ENCODE data around the gene YTHDC2.

YTHDC2 gene

GRCh38 chr5:113513384-113514288 is at the start of gene YTHDC2:
Gene YTHDC2, plus strand, starts transcription at chr5:113513694. Its CDS starts 202 bp downstream, at chr5:113513896.
- peak within 1 kb of the TSS; percentile 99 for H3K27ac Mint-ChIP-seq
- H3K9me3 Mint-ChIP-seq, result no peaks in the 10 kb centered on the region
- H3K4me3 Mint-ChIP-seq, result peak within 1 kb of the TSS; percentile 97

GRCh38 chr5:113474100-113474728 is 39.3 kb upstream of the YTHDC2 start:
- H3K4me3 Mint-ChIP-seq, result no peak overlapping the region
- TF ChIP-seq CTCF (IDR thresholded peaks at IDR 0.05), result no peak
- peaks cover 5% of the 10 kb centered on the region for H3K4me1 Mint-ChIP-seq
- peaks cover 20% of the 10 kb centered on the region for H3K9me3 Mint-ChIP-seq
- H3K27ac Mint-ChIP-seq, result no peak overlapping the region
- H3K36me3 Mint-ChIP-seq (ENCODE audit: low read depth), result peaks cover 6% of the 10 kb centered on the region
- H3K27me3 Mint-ChIP-seq (ENCODE audit: low read depth, poor library complexity), result peaks cover 3% of the 10 kb centered on the region
- DNase-seq, result no peak

More at GRCh38 chr5:113513384-113514288, at the start of gene YTHDC2:
- H3K4me1 Mint-ChIP-seq, result peaks cover 23% of the 10 kb centered on the region
- peak; percentile 87 for DNase-seq
- H3K27me3 Mint-ChIP-seq (ENCODE audit: low read depth, poor library complexity), result peaks cover 11% of the 10 kb centered on the region
- TF ChIP-seq CTCF (IDR thresholded peaks at IDR 0.05), result peak; percentile 26
- H3K36me3 Mint-ChIP-seq (ENCODE audit: low read depth), result peaks cover 26% of the 10 kb centered on the region

- DNase-seq, result no peak
- H3K4me1 Mint-ChIP-seq, result peaks cover 5% of the 10 kb centered on the region
- H3K27me3 Mint-ChIP-seq (ENCODE audit: low read depth, poor library complexity), result peaks cover 8% of the 10 kb centered on the region
- peaks cover 4% of the 10 kb centered on the region for H3K9me3 Mint-ChIP-seq
- H3K36me3 Mint-ChIP-seq (ENCODE audit: low read depth), result no peaks in the 10 kb centered on the region
- H3K27ac Mint-ChIP-seq, result no peak overlapping the region
- no peak for TF ChIP-seq CTCF (IDR thresholded peaks at IDR 0.05)
- no peak overlapping the region for H3K4me3 Mint-ChIP-seq
Observed at GRCh38 chr5:113478691-113479090, 34.8 kb upstream of the YTHDC2 start.

DNA sequence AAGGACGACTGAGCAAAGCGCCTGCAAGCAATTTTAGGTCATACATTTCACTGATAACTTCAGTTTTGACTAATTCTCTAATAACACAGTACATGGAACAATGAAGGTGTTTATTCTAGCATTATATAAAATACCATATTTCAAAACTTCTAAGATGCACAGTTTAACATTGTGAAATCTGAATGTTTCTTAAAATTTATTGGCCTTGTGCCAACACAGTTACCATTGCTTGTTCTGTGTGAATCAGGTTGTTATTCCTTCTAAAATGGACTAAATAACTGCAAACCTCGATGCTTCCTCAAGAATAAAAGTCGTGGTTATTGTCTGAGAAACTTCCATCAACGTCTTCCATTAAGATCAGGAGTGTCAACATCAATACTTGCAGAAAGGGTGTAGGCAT is 33.3 kb upstream of the YTHDC2 start:
- no peak for TF ChIP-seq CTCF (IDR thresholded peaks at IDR 0.05)
- no peaks in the 10 kb centered on the region for H3K36me3 Mint-ChIP-seq (ENCODE audit: low read depth)
- no peak overlapping the region for H3K27ac Mint-ChIP-seq
- peaks cover 15% of the 10 kb centered on the region for H3K27me3 Mint-ChIP-seq (ENCODE audit: low read depth, poor library complexity)
- DNase-seq, result no peak
- H3K4me1 Mint-ChIP-seq, result no peaks in the 10 kb centered on the region
- peaks cover 4% of the 10 kb centered on the region for H3K9me3 Mint-ChIP-seq
- H3K4me3 Mint-ChIP-seq, result no peak overlapping the region

GRCh38 chr5:113487416-113487780 is 26.1 kb upstream of the YTHDC2 start:
- DNase-seq, result peak; percentile 36
- H3K4me3 Mint-ChIP-seq, result peak overlapping the region; percentile 90

More at GRCh38 chr5:113487416-113487780, 26.1 kb upstream of the YTHDC2 start:
- peaks cover 72% of the 10 kb centered on the region for H3K27me3 Mint-ChIP-seq (ENCODE audit: low read depth, poor library complexity)
- H3K4me1 Mint-ChIP-seq, result peaks cover 6% of the 10 kb centered on the region
- H3K27ac Mint-ChIP-seq, result no peak overlapping the region
- H3K36me3 Mint-ChIP-seq (ENCODE audit: low read depth), result peaks cover 6% of the 10 kb centered on the region
- peaks cover 30% of the 10 kb centered on the region for H3K9me3 Mint-ChIP-seq
- TF ChIP-seq CTCF (IDR thresholded peaks at IDR 0.05), result no peak

All from nephron progenitor cell (in vitro differentiated cells).